Fibroblast of lung (primary cell): ENCODE measurements around the gene STON1. TPM values are rescaled to one million over a fixed set of nuclear protein-coding genes. Genes with fewer than 3 reads are reported as not detected.

Experiments used
- DNase-seq, 2 donors: peaks; one replicate each; pipeline versions ENCODE4 v3.0.0 to v3.0.0-alpha.2; 2010; ENCODE audit warnings: low read depth in 2 of 2
- H2AFZ ChIP-seq: 2 replicates; pipeline ENCODE4 v1.5.1; 2012; ENCODE audit warnings: low read length, control low read depth, inconsistent platforms
- H3K27ac ChIP-seq: 2 replicates; pipeline ENCODE4 v1.5.1; 2011; ENCODE audit warnings: low read length, control low read depth; ENCODE audit not compliant: insufficient read depth
- H3K27me3 ChIP-seq: 2 replicates; pipeline ENCODE4 v1.5.1; 2011; ENCODE audit warnings: mild to moderate bottlenecking, low read length; ENCODE audit not compliant: control insufficient read depth, insufficient read depth
- H3K36me3 ChIP-seq: 2 replicates; pipeline ENCODE4 v1.5.1; 2011; ENCODE audit warnings: low read length; ENCODE audit not compliant: control insufficient read depth, insufficient read depth
- H3K4me1 ChIP-seq: 2 replicates; pipeline ENCODE4 v1.5.1; 2011; ENCODE audit warnings: low read length; ENCODE audit not compliant: control insufficient read depth, insufficient read depth; ENCODE audit errors: extremely low read depth
- H3K4me2 ChIP-seq: 2 replicates; pipeline ENCODE4 v1.5.1; 2011; ENCODE audit warnings: low read length, control low read depth; ENCODE audit not compliant: insufficient read depth; ENCODE audit errors: extremely low read depth
- H3K4me3 ChIP-seq, 4 experiments: fragments of 200-600 bp in 1 of 4; sonication (generic) in 1 of 4; replicated peaks in 1 of 4; 2 replicates each; pipeline ENCODE4 v1.5.1; 2011 to 2016; ENCODE audit warnings: low read length in 4 of 4, low read depth in 3 of 4, mild to moderate bottlenecking in 3 of 4, control low read depth in 2 of 4, inconsistent platforms in 1 of 4, mixed read lengths in 1 of 4; ENCODE audit not compliant: insufficient read depth in 1 of 4; ENCODE audit errors: control extremely low read depth in 1 of 4
- H3K79me2 ChIP-seq: 2 replicates; pipeline ENCODE4 v1.5.1; 2012; ENCODE audit warnings: mild to moderate bottlenecking, low read length, inconsistent platforms; ENCODE audit not compliant: control insufficient read depth, insufficient read depth
- H3K9ac ChIP-seq: 2 replicates; pipeline ENCODE4 v1.5.1; 2011; ENCODE audit warnings: mild to moderate bottlenecking, low read length, control low read depth; ENCODE audit not compliant: insufficient read depth
- H3K9me3 ChIP-seq: 2 replicates; pipeline ENCODE4 v1.5.1; 2012; ENCODE audit warnings: low read depth, low read length; ENCODE audit not compliant: control insufficient read depth, insufficient read depth
- H4K20me1 ChIP-seq: 2 replicates; pipeline ENCODE4 v1.5.1; 2011; ENCODE audit warnings: low read length; ENCODE audit not compliant: control insufficient read depth, insufficient read depth; ENCODE audit errors: extremely low read depth
- EZH2 ChIP-seq: IDR thresholded peaks from 2 replicates; pipeline ENCODE4 v1.5.1; 2012; ENCODE audit warnings: low read length, control low read depth, mild to moderate bottlenecking; ENCODE audit errors: missing control alignments
- polyA plus RNA-seq, 2 donors: library from polyadenylated mRNA; depleted of rRNA in 1 of 2; stranded (reverse) in 1 of 2; unstranded in 1 of 2; fragments of >200 nt; gene quantifications; 2 replicates each; pipeline ENCODE4 v1.2.1, GENCODE V29; 2011 to 2012; ENCODE audit warnings: missing spikeins in 1 of 2
- total RNA-seq: library from RNA; depleted of rRNA; stranded (reverse); fragments of >200 nt; gene quantifications from 2 replicates; pipeline ENCODE4 v1.2.1, GENCODE V29; 2014
- TF ChIP-seq, protein P1 (sequence below), 2 donors: IDR thresholded peaks in 1 of 2; conservative IDR thresholded peaks in 1 of 2; 1 replicate in 1 of 2; 2 replicates in 1 of 2; pipeline ENCODE4 v1.5.1; 2011 to 2012; ENCODE audit warnings: low read length in 2 of 2, control low read depth in 1 of 2, inconsistent platforms in 1 of 2, low read depth in 1 of 2, mild to moderate bottlenecking in 1 of 2

Gene STON1
- total and polyA plus RNA-seq, 2 donors (not counting 1 experiment from before 2014, with no cell fraction given): 11.3 to 16.7 TPM

DNA sequence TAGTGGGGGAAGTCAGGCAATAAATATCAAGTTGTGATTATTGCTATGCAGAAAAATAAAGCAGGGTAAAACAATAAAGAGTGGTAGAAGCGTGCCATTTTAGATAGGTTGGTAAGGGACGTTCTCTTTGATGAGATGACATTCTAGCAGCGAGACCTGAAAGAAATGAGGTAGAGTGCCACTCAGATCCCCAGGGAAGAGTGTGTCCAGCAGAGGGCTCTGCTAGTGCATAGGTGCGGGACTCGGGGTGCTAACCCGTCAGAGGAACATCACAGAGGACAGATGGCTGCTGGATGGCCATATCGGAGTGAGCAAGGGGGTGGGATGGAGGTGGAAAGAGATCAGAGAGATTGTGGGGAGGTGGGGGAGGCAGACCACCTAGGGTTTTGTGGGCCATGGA, 71.4 kb downstream of the STON1 start:
- Histone ChIP-seq H3K27me3 (no peaks in the 10 kb centered on the region), H3K9ac (no peak overlapping the region), H3K9me3 (no peaks in the 10 kb centered on the region), H3K4me2 (no peak overlapping the region), H3K79me2 (no peaks in the 10 kb centered on the region), H2AFZ (no peak overlapping the region), H4K20me1 (no peaks in the 10 kb centered on the region), H3K27ac (no peak overlapping the region), H3K36me3 (no peaks in the 10 kb centered on the region), H3K4me3 (no peak overlapping the region), H3K4me1 (peaks cover 2% of the 10 kb centered on the region)
- peak; percentile 25 to 35 for DNase-seq
- TF ChIP-seq EZH2: no peak
- TF ChIP-seq, protein P1, sequence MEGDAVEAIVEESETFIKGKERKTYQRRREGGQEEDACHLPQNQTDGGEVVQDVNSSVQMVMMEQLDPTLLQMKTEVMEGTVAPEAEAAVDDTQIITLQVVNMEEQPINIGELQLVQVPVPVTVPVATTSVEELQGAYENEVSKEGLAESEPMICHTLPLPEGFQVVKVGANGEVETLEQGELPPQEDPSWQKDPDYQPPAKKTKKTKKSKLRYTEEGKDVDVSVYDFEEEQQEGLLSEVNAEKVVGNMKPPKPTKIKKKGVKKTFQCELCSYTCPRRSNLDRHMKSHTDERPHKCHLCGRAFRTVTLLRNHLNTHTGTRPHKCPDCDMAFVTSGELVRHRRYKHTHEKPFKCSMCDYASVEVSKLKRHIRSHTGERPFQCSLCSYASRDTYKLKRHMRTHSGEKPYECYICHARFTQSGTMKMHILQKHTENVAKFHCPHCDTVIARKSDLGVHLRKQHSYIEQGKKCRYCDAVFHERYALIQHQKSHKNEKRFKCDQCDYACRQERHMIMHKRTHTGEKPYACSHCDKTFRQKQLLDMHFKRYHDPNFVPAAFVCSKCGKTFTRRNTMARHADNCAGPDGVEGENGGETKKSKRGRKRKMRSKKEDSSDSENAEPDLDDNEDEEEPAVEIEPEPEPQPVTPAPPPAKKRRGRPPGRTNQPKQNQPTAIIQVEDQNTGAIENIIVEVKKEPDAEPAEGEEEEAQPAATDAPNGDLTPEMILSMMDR (conservative IDR thresholded peaks at IDR 0.05 in 1 of 2, IDR thresholded peaks at IDR 0.05 in 1 of 2; ENCODE audit: low read depth in 1 of 2, low read length in 2 of 2): peak; percentile 27 to 57

DNA sequence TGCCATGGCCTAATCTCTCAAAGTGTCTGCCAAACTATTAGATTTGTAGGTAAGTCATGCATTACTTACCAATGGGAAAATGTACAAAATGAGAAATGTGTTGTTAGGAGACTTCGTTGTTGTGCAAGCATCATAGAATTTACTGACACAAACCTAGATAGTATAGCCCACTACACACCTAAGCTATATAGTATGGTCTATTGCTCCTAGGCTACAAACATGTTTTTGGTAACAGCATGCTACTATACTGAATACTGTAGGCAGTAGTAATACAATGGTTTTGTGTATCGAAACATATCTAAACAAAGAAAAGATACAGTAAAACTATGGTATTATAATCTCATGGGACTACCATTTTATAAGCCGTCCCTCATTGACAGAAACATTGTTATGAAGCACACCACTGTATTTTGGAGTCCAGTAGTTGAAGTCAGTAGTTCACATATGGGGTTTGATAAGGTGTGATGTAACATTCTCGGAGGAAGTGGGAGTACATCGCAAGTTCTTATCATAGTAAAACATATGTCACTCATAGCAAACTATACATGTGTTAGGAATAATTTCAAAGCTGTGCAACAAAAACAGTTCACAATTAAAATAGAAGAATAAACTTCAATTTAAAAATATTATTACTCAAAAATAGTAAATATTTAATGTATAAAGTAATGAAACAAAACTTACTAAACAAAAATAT, 75.7 kb downstream of the STON1 start:
- TF ChIP-seq, protein P1 (conservative IDR thresholded peaks at IDR 0.05 in 1 of 2, IDR thresholded peaks at IDR 0.05 in 1 of 2; ENCODE audit: low read depth in 1 of 2, low read length in 2 of 2): no peak
- no peak for TF ChIP-seq EZH2
- H3K9ac ChIP-seq: no peak overlapping the region
- H2AFZ ChIP-seq: no peak overlapping the region
- no peak for DNase-seq
- no peak overlapping the region for H3K4me2 ChIP-seq
- no peaks in the 10 kb centered on the region for H3K36me3 ChIP-seq
- H4K20me1 ChIP-seq: no peaks in the 10 kb centered on the region
- peaks cover 2% of the 10 kb centered on the region for H3K4me1 ChIP-seq
- no peak overlapping the region for H3K4me3 ChIP-seq
- H3K27me3 ChIP-seq: no peaks in the 10 kb centered on the region
- no peak overlapping the region for H3K27ac ChIP-seq
- no peaks in the 10 kb centered on the region for H3K79me2 ChIP-seq
- no peaks in the 10 kb centered on the region for H3K9me3 ChIP-seq

DNA sequence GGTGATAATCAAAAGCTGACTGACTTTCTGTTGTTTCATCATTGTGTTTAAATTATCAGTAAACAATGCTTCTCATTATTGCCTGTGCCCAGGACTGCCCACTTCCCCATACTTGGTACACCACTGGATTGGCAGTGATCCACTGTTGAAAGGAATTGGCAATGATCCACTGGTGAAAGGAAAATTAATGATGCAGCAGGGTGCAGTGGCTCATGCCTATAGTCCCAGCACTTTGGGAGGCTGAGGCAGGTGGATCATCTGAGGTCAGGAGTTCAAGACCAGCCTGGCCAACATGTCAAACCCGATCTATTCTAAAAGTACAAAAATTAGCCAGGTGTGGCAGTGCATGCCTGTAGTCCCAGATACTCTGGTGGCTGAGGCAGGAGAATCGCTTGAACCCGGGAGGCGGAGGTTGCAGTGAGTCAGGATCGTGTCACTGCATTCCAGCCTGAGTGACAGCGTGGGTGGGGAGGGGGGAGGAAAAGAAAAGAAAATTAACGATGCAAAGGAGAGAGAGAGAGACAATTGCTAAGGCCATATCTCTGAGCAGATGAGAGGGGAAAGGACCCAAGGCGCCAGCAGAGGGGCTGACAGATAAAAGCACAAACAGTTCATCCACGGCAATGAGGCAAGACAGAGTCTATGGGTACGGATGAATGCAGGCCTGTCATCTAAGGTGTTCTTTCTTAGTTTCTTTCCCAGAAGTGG, 77.5 kb downstream of the STON1 start:
- no peak overlapping the region for H3K4me2 ChIP-seq
- H2AFZ ChIP-seq: no peak overlapping the region
- DNase-seq: peak; percentile 35 to 51

More for the DNA sequence above, 77.5 kb downstream of the STON1 start:
- Histone ChIP-seq H3K9me3 (no peaks in the 10 kb centered on the region), H3K36me3 (no peaks in the 10 kb centered on the region), H3K4me3 (no peak overlapping the region), H3K79me2 (no peaks in the 10 kb centered on the region), H3K4me1 (no peaks in the 10 kb centered on the region), H4K20me1 (no peaks in the 10 kb centered on the region), H3K27ac (no peak overlapping the region), H3K9ac (no peak overlapping the region), H3K27me3 (no peaks in the 10 kb centered on the region)
- TF ChIP-seq, protein P1 (conservative IDR thresholded peaks at IDR 0.05 in 1 of 2, IDR thresholded peaks at IDR 0.05 in 1 of 2; ENCODE audit: low read depth in 1 of 2, low read length in 2 of 2): no peak
- TF ChIP-seq EZH2: no peak
